WTC11 (cell line): ENCODE measurements around the gene ZNF780A. TPM values are rescaled to one million over a fixed set of nuclear protein-coding genes. Genes with fewer than 3 reads are reported as not detected.
"Not testable (repeated sequence)": the region's sequence is repeated elsewhere in the genome, so short reads cannot be mapped to it uniquely, and the experiment has no call there.

Source experiments
- ATAC-seq: fragments of 200-7000 bp; cut with Tn5 transposase; 2 replicates; pipeline ENCODE4 v1.10.0; 2021; ENCODE audit warnings: mild to moderate bottlenecking, moderate library complexity
- CTCF ChIA-PET: fragments of 300-600 bp; sonication (Branson Sonifier 250); formaldehyde crosslinking; loops from one replicate; lab custom pipeline; 2021; ENCODE audit warnings: antibody characterized with exemption; lab: Charles Lee
- POLR2A ChIA-PET: fragments of 350-600 bp; sonication (Branson Sonifier 250); formaldehyde crosslinking; loops from one replicate; lab custom pipeline; 2021; ENCODE audit warnings: antibody characterized with exemption; lab: Charles Lee
- DNase-seq: peaks from one replicate; pipeline ENCODE4 v3.0.0; 2021; ENCODE audit warnings: low spot score
- H3K27ac Mint-ChIP-seq: 2 replicates; pipeline ENCODE4 v1.8.0; 2021; ENCODE audit warnings: mixed read lengths
- H3K27me3 Mint-ChIP-seq: 2 replicates; pipeline ENCODE4 v1.8.0; 2021; ENCODE audit warnings: low read depth, mild to moderate bottlenecking, moderate library complexity, mixed read lengths
- H3K36me3 Mint-ChIP-seq: 2 replicates; pipeline ENCODE4 v1.8.0; 2021; ENCODE audit warnings: mixed read lengths
- H3K4me1 Mint-ChIP-seq: 2 replicates; pipeline ENCODE4 v1.8.0; 2022; ENCODE audit warnings: mixed read lengths
- H3K4me3 Mint-ChIP-seq: 2 replicates; pipeline ENCODE4 v1.8.0; 2021; ENCODE audit warnings: mild to moderate bottlenecking, moderate library complexity, mixed read lengths
- H3K9me3 Mint-ChIP-seq: 2 replicates; pipeline ENCODE4 v1.8.0; 2021; ENCODE audit warnings: mixed read lengths
- ATF1 ChIP-seq: sonication (generic); formaldehyde crosslinking; IDR thresholded peaks from 2 replicates; pipeline ENCODE4 v1.8.1; 2023; ENCODE audit warnings: mild to moderate bottlenecking, moderate library complexity, missing genetic modification reagents
- GRHL2 ChIP-seq: fragments of 250-450 bp; sonication (Bioruptor Pico); IDR thresholded peaks from 2 replicates; pipeline ENCODE4 v1.8.0; 2022; ENCODE audit warnings: mild to moderate bottlenecking, moderate library complexity; ENCODE audit not compliant: insufficient replicate concordance, severe bottlenecking
- KAT7 ChIP-seq: sonication (generic); formaldehyde crosslinking; IDR thresholded peaks from 2 replicates; pipeline ENCODE4 v1.8.1; 2023; ENCODE audit warnings: missing genetic modification reagents, mild to moderate bottlenecking, borderline replicate concordance
- MXD4 ChIP-seq: fragments of 250-450 bp; sonication (Bioruptor Pico); IDR thresholded peaks from 2 replicates; pipeline ENCODE4 v1.8.0; 2021; ENCODE audit warnings: mild to moderate bottlenecking, moderate library complexity, borderline replicate concordance
- MYBL2 ChIP-seq: sonication (generic); formaldehyde crosslinking; IDR thresholded peaks from 2 replicates; pipeline ENCODE4 v1.8.1; 2023; ENCODE audit warnings: mild to moderate bottlenecking, moderate library complexity, missing genetic modification reagents
- NFATC4 ChIP-seq: fragments of 250-450 bp; sonication (Bioruptor Pico); IDR thresholded peaks from 2 replicates; pipeline ENCODE4 v1.9.0; 2021; ENCODE audit warnings: mild to moderate bottlenecking
- NFE2L1 ChIP-seq: sonication (generic); formaldehyde crosslinking; IDR thresholded peaks from 2 replicates; pipeline ENCODE4 v1.8.1; 2023; ENCODE audit warnings: missing genetic modification reagents
- PRDM15 ChIP-seq: sonication (generic); formaldehyde crosslinking; IDR thresholded peaks from 2 replicates; pipeline ENCODE4 v1.8.0; 2022; ENCODE audit warnings: missing genetic modification reagents
- RORB ChIP-seq: fragments of 250-450 bp; sonication (Bioruptor Pico); IDR thresholded peaks from 2 replicates; pipeline ENCODE4 v1.9.0; 2021; ENCODE audit warnings: mild to moderate bottlenecking
- SMAD3 ChIP-seq: sonication (generic); formaldehyde crosslinking; IDR thresholded peaks from 2 replicates; pipeline ENCODE4 v1.8.0; 2022; ENCODE audit warnings: missing genetic modification reagents, mild to moderate bottlenecking, borderline replicate concordance
- TP53 ChIP-seq: sonication (generic); formaldehyde crosslinking; IDR thresholded peaks from 2 replicates; pipeline ENCODE4 v1.8.1; 2023; ENCODE audit warnings: mild to moderate bottlenecking, missing genetic modification reagents
- ZNF219 ChIP-seq: sonication (generic); formaldehyde crosslinking; IDR thresholded peaks from 2 replicates; pipeline ENCODE4 v1.8.0; 2023; ENCODE audit warnings: missing genetic modification reagents, mild to moderate bottlenecking, borderline replicate concordance
- ZNF396 ChIP-seq: fragments of 250-450 bp; sonication (Bioruptor Pico); IDR thresholded peaks from 2 replicates; pipeline ENCODE4 v1.8.0; 2021; ENCODE audit warnings: mild to moderate bottlenecking, moderate library complexity, borderline replicate concordance
- ZNF423 ChIP-seq: fragments of 250-450 bp; sonication (Bioruptor Pico); IDR thresholded peaks from 2 replicates; pipeline ENCODE4 v2.1.2; 2022; ENCODE audit warnings: mild to moderate bottlenecking, moderate library complexity
- ZSCAN18 ChIP-seq: fragments of 250-450 bp; sonication (Bioruptor Pico); IDR thresholded peaks from 2 replicates; pipeline ENCODE4 v2.1.2; 2022; ENCODE audit warnings: mild to moderate bottlenecking, moderate library complexity
- total RNA-seq: library from RNA; stranded (reverse); gene quantifications from 3 replicates; pipeline ENCODE4 v1.2.3, GENCODE V29; 2021
- TF ChIP-seq, protein P1 (sequence below): sonication (generic); formaldehyde crosslinking; IDR thresholded peaks from 2 replicates; pipeline ENCODE4 v1.8.0; 2023; ENCODE audit warnings: mild to moderate bottlenecking, missing genetic modification reagents
- TF ChIP-seq, protein P2 (sequence below): sonication (generic); formaldehyde crosslinking; conservative IDR thresholded peaks from 2 replicates; pipeline ENCODE4 v1.8.1; 2022; ENCODE audit warnings: mild to moderate bottlenecking, missing genetic modification reagents
- TF ChIP-seq, protein P3 (sequence below): sonication (generic); formaldehyde crosslinking; IDR thresholded peaks from 2 replicates; pipeline ENCODE4 v1.8.1; 2022; ENCODE audit warnings: low read depth, mild to moderate bottlenecking, moderate library complexity, missing genetic modification reagents, borderline replicate concordance
- TF ChIP-seq, protein P4 (sequence below): sonication (generic); formaldehyde crosslinking; IDR thresholded peaks from 2 replicates; pipeline ENCODE4 v1.8.0; 2022; ENCODE audit warnings: mild to moderate bottlenecking, missing genetic modification reagents

ZNF780A gene
- total RNA-seq, 1 experiment from 2014 or later: 14.5 TPM

DNA sequence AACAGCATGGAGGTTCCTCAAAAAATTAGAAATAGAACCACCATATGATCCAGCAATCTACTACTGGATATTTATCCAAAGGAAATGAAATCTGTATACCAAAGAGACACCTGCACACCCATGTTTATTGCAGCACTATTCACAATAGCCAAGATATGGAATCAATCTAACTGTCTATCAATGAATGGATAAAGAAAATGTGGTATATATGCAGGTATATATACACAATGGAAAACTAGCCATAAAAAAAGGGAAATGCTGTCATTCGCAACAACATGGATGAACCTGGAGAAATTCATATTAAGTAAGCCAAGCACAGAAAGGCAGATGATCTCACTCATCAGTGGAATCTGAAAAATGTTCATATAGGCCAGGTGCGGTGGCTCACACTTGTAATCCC, 37.3 kb downstream of the ZNF780A start:
- H3K36me3 Mint-ChIP-seq: peaks cover 14% of the 10 kb centered on the region
- peaks cover 7% of the 10 kb centered on the region; the same call in 1 of the 2 replicates for H3K27me3 Mint-ChIP-seq
- CTCF ChIA-PET: no interaction called here
- DNase-seq (no peak), ATAC-seq (no peak)
- no peak overlapping the region for H3K27ac Mint-ChIP-seq
- H3K9me3 Mint-ChIP-seq: peaks cover 8% of the 10 kb centered on the region
- peaks cover 12% of the 10 kb centered on the region for H3K4me1 Mint-ChIP-seq
- no peak overlapping the region for H3K4me3 Mint-ChIP-seq
- TF ChIP-seq RORB (CRISPR knock-in tag) (no peak), TP53 (no peak), KAT7 (CRISPR knock-in tag) (no peak), MXD4 (CRISPR knock-in tag) (no peak), GRHL2 (CRISPR knock-in tag) (no peak), ATF1 (CRISPR knock-in tag) (no peak), NFATC4 (no peak), ZSCAN18 (CRISPR knock-in tag) (no peak), MYBL2 (CRISPR knock-in tag) (no peak), ZNF219 (CRISPR knock-in tag) (no peak)
- TF ChIP-seq, protein P1, sequence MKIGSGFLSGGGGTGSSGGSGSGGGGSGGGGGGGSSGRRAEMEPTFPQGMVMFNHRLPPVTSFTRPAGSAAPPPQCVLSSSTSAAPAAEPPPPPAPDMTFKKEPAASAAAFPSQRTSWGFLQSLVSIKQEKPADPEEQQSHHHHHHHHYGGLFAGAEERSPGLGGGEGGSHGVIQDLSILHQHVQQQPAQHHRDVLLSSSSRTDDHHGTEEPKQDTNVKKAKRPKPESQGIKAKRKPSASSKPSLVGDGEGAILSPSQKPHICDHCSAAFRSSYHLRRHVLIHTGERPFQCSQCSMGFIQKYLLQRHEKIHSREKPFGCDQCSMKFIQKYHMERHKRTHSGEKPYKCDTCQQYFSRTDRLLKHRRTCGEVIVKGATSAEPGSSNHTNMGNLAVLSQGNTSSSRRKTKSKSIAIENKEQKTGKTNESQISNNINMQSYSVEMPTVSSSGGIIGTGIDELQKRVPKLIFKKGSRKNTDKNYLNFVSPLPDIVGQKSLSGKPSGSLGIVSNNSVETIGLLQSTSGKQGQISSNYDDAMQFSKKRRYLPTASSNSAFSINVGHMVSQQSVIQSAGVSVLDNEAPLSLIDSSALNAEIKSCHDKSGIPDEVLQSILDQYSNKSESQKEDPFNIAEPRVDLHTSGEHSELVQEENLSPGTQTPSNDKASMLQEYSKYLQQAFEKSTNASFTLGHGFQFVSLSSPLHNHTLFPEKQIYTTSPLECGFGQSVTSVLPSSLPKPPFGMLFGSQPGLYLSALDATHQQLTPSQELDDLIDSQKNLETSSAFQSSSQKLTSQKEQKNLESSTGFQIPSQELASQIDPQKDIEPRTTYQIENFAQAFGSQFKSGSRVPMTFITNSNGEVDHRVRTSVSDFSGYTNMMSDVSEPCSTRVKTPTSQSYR (CRISPR knock-in tag): no peak
- TF ChIP-seq, protein P2, sequence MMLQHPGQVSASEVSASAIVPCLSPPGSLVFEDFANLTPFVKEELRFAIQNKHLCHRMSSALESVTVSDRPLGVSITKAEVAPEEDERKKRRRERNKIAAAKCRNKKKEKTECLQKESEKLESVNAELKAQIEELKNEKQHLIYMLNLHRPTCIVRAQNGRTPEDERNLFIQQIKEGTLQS: no peak
- TF ChIP-seq, protein P3, sequence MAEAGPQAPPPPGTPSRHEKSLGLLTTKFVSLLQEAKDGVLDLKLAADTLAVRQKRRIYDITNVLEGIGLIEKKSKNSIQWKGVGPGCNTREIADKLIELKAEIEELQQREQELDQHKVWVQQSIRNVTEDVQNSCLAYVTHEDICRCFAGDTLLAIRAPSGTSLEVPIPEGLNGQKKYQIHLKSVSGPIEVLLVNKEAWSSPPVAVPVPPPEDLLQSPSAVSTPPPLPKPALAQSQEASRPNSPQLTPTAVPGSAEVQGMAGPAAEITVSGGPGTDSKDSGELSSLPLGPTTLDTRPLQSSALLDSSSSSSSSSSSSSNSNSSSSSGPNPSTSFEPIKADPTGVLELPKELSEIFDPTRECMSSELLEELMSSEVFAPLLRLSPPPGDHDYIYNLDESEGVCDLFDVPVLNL: no peak
- POLR2A ChIA-PET: no interaction called here

- H3K9me3 Mint-ChIP-seq: peaks cover 59% of the 10 kb centered on the region
- peaks cover 22% of the 10 kb centered on the region for H3K27me3 Mint-ChIP-seq
- H3K27ac Mint-ChIP-seq, POLR2A ChIA-PET, H3K4me1 Mint-ChIP-seq, ATAC-seq, CTCF ChIA-PET, H3K4me3 Mint-ChIP-seq, DNase-seq: not testable (repeated sequence)
- peaks cover 77% of the 10 kb centered on the region for H3K36me3 Mint-ChIP-seq
These were observed 49.0 kb downstream of the ZNF780A start for GRCh38 chr19:40041718-40042117.

- ATAC-seq, POLR2A ChIA-PET, H3K4me1 Mint-ChIP-seq, H3K4me3 Mint-ChIP-seq, DNase-seq, H3K27ac Mint-ChIP-seq, CTCF ChIA-PET: not testable (repeated sequence)
- peaks cover 61% of the 10 kb centered on the region for H3K9me3 Mint-ChIP-seq
- peaks cover 77% of the 10 kb centered on the region for H3K36me3 Mint-ChIP-seq
- peaks cover 23% of the 10 kb centered on the region for H3K27me3 Mint-ChIP-seq
These were observed 52.7 kb downstream of the ZNF780A start for GRCh38 chr19:40038047-40038446.

GRCh38 chr19:40035996-40036395, 54.7 kb downstream of the ZNF780A start:
- Mint-ChIP-seq H3K27ac (no peak overlapping the region), H3K4me1 (no peaks in the 10 kb centered on the region), H3K36me3 (peaks cover 76% of the 10 kb centered on the region), H3K9me3 (peaks cover 59% of the 10 kb centered on the region), H3K27me3 (peaks cover 12% of the 10 kb centered on the region), H3K4me3 (no peak overlapping the region)
- DNase-seq (no peak), ATAC-seq (no peak)
- CTCF ChIA-PET: no interaction called here
- POLR2A ChIA-PET: no interaction called here
- TF ChIP-seq NFE2L1 (CRISPR knock-in tag) (no peak), SMAD3 (no peak), ZNF423 (CRISPR knock-in tag) (no peak), PRDM15 (no peak), ZNF396 (CRISPR knock-in tag) (no peak), MYBL2 (CRISPR knock-in tag) (no peak)
- TF ChIP-seq, protein P4, sequence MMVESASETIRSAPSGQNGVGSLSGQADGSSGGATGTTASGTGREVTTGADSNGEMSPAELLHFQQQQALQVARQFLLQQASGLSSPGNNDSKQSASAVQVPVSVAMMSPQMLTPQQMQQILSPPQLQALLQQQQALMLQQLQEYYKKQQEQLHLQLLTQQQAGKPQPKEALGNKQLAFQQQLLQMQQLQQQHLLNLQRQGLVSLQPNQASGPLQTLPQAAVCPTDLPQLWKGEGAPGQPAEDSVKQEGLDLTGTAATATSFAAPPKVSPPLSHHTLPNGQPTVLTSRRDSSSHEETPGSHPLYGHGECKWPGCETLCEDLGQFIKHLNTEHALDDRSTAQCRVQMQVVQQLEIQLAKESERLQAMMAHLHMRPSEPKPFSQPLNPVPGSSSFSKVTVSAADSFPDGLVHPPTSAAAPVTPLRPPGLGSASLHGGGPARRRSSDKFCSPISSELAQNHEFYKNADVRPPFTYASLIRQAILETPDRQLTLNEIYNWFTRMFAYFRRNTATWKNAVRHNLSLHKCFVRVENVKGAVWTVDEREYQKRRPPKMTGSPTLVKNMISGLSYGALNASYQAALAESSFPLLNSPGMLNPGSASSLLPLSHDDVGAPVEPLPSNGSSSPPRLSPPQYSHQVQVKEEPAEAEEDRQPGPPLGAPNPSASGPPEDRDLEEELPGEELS (CRISPR knock-in tag): no peak
